HG02884 (cell line): ENCODE measurements around the gene PARP3.

ENCODE experiments used
- ATAC-seq: cut with Tn5 transposase; IDR thresholded peaks from one replicate; pipeline ENCODE4 v1.9.1; 2021; ENCODE audit warnings: mild to moderate bottlenecking, moderate library complexity; ENCODE audit not compliant: unreplicated experiment

Gene PARP3

GRCh38 chr3:51933471-51934138, 8.6 kb upstream of the PARP3 start:
- ATAC-seq, result no peak

- ATAC-seq, result no peak
These were observed 7.9 kb upstream of the PARP3 start for GRCh38 chr3:51934139-51934850.

DNA sequence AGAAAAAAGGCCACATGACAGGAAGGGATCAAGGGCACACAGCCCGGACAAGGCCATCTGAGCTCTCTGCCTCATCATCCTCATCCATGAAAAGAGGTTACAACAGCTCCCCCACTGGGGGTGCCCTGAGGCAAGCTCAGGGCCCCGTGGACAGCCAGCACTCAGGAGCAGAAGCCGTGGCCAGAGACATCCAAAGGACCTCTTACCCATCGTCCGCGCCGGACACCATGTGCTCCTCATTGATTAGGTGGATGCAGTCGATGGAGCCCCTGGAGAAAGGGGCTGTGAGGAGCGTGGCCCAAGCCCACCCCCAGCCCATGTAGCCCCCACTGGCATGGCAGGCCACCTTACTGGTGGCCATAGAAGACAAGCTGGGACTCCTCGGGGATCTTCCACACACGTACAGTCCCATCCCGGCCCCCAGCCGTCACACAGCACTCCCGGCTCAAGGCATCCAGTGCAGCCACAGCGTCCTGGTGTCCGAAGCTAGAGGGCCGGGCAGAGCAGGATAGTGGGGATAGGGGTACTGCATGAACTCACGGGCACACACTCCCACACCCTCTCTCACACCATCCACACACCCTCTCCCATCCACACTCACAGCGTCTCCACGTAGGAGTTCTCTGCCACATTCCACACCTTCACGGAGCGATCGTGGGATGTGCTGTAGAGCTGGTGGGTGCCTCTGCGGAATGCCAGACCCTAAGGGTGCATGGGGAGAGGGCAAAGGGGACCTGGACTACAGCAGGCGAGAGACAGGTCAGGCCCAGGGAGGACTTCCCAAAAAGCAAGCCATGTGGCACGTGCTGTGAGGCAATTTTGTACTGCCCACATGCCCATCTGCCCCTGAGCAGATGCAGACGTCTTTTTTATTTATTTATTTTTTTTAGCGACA, 6.9 kb upstream of the PARP3 start:
- no peak for ATAC-seq

DNA sequence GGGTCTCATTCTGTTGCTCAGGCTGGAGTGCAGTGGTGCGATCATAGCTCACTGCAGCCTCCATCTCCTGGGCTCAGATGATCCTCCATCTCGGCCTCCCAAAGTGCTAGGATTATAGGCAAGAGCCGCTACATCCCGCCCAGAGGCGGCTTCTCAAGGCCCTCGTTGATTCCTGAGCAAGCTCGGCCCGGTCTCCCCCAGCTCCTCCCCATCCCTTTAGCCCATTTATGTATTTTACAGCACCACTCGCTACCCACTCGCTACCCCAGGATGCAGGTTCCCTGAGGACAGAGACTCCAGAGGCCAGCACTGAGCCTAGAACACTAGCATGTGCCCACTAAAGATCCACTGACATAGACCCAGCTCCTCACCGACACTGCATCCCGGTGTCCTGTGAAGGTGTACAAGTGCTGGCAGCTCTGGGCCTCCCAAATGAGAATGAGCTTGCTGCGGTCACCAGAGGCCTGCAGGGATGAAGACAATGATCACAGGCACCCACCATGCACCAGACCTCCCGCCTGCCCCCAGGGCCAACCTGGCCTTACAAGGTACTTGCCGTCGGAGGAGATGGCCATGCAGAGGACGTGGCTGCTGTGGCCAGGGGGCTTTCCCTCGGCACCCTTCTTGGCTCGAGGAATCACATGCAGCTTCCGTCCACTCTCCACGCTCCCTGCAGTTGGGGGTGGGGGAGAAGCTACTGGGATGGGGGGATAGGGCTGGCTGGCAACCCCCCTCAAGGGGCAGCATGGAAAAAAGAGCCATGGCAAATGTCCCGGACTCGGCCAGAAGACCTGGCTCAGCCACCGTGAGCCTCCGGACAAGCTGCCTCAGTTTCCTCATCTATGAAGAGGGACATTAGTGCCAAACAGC, 6.0 kb upstream of the PARP3 start:
- no peak for ATAC-seq

DNA sequence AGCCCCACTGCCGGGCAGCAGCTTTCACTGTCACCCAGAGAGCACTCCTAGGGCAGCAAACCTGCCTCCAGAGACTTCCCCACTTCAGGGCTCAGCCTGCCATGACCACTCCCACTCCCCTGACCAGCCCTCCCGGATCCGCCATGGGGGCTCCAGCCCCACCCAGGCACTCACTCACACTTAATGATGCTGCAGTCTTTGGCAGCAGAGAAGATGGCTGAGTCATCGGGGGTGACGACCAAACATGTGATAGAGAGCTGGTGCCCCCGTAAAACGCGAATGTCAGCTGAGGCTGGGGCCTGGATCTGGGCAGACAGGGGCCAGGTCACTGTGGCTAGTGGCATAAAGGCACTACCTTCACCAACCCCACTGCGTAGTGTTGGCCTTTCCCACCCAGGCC, 5.1 kb upstream of the PARP3 start:
- no peak for ATAC-seq

DNA sequence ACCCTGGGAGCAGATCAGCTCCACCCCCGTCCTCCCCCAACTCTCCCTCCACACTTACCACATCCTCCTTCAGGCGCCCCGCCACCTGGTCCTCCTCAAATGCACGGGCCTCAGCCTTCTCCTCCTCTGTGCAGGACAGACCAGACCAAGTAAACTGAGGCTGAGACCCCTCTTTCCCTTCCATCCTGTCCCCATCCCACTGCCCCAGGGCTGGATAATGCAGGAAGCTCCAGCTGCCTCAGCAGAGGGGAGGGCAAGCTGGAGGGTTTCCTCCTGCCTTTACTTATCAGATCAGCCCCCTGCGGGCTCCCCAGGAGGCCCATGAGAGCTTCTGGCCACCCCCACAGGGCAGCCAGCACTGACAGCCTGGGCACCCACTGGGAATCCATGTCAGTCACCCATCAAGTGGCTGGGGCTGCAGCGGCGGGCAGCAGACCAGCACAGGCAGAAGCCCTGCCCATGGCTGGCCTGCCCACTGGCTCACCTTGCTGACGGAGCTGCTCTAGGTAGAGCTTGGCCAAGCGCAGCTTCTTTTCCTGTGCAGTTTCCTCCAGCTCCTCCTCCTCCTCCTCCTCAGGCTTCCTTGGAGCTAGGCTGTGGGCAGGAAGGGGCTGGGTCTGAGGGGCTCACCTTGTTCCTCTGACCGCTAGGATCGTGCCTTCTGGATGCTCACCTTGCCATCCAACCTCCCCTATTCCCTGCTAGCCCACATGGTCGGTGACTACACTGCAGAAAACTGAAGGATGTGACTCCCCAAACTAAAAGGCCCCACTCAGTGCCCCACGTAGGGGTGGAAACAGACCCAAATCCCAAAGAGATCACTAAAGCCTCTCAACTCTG, 4.3 kb upstream of the PARP3 start:
- ATAC-seq, result no peak

DNA sequence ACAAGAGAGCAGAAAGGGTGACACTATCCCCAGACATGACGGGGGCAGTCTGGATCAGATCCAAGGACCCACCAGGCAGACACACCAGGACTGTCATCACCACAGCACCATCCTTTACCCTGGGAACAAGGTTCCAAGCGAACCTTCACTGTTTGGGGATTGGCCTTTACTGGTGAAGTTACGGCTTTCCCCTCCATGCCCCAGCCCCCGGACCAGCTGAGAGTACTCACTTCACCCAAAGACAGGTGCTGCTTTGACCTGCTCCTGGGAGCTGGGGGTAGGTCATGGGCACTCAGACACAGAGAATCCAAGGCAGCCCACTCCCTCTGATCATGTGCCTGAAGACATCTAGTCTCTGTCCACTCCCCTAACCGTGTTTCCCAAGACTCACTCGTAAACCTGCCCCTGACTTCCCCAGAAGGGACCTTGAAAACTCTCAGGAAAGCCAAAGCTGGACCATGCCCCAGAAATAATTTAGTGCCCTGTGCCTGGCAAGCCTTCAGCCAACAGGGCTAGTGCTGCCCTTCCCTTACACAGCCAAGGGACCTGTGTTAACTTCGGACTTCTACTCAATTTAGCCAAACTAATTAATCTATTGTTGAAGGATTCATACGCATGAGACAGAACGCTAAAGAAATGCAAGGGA, 3.3 kb upstream of the PARP3 start:
- no peak for ATAC-seq

DNA sequence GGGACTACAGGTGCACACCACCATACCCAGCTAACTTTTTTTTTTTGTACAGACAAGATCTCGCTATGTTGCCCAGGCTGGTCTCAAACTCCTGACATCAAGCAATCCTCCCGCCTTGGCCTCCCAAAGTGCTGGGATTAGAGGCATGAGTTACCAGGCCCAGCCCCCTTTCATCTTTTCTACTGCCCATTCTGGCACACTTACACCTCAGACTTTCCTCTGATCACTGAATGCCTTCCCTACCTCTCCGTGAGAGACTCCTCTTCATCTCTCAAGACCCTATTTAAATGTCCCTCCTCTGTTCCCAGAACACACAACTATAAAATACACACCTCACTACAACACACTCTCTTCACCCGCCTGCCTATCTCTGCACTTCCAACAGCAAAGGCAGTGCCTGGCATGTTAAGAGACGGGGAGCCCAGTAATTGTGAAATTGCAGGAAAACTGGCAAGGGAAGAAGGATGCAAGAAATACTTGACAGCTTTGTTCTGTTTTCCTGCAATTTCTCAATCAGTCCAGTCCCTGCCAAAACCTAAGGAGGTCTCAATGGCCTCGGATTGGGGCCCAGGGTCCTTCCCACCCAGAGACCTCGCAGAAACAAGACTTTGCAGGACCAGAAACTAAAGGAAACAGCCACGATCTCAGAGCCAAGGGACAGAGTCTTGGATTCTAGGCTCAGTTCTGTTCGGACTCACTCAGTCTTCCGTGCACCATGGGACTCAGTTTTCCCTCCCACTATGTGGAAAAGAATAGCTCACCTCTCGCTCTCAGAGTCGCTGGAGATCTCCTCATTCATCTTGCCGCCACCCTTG, 1.3 kb upstream of the PARP3 start:
- ATAC-seq, result no peak

DNA sequence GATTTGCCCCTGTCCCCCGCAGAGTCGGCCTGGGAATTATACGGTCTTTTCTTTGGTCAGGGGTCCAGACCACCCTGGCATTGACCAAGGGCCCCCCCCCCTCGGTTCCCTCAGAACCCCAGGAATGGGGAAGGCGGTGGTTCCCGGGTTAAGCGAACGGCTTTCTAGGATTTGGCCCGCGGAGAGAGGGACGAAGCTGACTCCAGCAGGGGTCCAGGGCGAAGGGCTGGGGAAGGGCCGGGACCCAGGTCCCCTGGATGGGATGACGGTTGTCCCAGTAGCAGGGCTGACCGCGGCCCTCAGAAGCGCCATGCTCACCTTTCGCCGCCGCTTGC, 733 bp upstream of the PARP3 start:
- no peak for ATAC-seq

GRCh38 chr3:51942603-51943450, 664 bp downstream of the PARP3 start:
- ATAC-seq, result no peak

DNA sequence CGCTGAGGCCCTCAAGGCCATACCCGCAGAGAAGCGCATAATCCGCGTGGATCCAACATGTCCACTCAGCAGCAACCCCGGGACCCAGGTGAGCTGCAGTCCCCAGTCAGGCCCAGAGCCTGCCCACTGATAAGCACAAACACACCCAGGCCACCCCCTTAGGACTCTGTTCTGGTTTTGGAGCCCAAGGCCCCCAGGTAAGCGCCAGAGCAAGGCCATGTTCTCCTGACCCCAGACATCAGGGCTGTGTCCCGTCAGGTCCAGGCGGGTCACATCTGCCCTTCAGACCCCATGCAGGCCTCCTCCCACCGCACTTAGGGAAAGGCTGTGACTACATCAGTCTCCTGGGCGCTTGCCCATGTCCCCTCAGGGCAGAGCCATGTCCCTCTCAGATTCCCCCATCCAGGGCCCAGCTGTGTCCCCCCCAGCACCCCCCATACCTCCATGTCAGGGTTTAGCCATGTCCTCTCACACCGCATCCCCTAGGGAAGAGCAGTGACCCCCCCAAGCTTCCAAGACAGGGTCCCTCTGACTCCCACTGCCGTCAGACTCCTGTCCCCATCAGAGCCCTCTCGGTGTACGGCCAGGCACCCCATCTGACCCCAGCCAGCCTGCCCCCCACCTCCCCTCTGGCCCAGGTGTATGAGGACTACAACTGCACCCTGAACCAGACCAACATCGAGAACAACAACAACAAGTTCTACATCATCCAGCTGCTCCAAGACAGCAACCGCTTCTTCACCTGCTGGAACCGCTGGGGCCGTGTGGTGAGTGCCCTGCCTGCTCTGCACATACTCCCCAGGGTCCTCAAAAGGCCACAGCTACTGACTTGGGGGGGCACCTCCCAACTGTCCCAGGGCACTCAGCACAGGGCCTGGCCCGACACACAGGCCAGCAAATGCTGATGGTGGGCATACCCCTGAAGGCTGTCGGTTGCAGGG, 1.6 kb downstream of the PARP3 start:
- ATAC-seq, result no peak

GRCh38 chr3:51944451-51945021, 2.4 kb downstream of the PARP3 start:
- ATAC-seq, result no peak

DNA sequence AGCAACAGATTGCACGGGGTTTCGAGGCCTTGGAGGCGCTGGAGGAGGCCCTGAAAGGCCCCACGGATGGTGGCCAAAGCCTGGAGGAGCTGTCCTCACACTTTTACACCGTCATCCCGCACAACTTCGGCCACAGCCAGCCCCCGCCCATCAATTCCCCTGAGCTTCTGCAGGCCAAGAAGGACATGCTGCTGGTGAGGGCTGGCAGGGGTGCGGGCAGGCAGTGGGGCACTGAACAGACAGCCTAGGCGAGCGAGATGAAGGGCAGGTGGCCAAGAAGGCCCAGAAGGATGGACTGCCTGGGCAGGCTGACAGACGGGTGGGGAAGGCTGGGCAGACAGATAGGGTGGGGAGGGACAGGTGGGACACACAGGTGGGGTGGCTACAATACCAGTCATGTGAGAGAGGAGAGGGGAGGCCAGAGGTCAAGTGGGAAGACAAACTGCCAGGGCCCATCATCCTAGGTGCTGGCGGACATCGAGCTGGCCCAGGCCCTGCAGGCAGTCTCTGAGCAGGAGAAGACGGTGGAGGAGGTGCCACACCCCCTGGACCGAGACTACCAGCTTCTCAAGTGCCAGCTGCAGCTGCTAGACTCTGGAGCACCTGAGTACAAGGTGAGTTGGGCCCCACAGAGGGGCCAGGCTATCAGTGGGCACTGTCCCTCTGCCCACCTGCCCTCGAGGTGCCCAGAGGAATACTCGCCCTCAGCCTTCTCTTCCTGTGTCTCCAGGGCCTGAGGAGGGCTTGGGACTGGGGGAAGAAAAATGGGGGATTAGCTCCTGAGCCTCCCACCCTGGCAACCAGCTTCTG, 3.1 kb downstream of the PARP3 start:
- no peak for ATAC-seq

DNA sequence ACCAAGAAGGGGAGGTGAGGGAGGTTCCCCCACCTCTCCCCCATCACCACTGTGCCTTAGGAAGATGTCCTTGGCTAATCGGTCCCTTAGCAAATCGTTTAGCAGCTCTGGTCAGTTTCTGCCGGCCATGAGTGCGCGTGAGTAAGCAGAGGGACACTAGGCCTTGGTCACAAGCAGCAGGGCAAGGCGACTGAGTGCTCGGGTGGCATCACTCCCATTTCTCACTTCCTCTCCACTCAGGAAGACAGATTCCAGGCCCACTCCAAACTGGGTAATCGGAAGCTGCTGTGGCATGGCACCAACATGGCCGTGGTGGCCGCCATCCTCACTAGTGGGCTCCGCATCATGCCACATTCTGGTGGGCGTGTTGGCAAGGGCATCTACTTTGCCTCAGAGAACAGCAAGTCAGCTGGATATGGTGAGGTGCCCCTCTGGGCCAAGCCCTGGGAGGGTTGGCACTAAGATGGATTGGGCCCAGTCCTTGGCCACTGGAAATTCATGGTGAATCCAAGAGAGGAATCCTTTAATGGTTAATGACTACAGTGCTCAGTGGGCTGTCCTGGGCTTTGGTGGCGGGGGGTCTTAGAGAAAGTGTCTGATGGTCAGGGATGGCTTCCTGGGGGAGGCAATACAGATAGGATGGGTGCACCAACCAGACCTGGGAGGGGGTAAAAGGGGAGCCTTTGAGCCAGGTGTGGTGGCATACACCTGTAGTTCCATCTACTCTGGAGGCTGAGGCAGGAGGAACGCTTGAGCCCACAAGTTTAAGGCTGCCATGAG, 4.0 kb downstream of the PARP3 start:
- ATAC-seq, result no peak

GRCh38 chr3:51946796-51947195, 4.6 kb downstream of the PARP3 start:
- no peak for ATAC-seq
